ENCODE measurements around the gene MEF2B. TPM values are rescaled to one million over a fixed set of nuclear protein-coding genes. Genes with fewer than 3 reads are reported as not detected.

MEF2B gene
- polyA plus RNA-seq, 1 experiment: 0.38 TPM

- no peaks in the 10 kb centered on the region for H3K9me3 ChIP-seq (ENCODE audit: control insufficient read depth, insufficient read depth, low read length)
- no peak overlapping the region for H3K27ac ChIP-seq (ENCODE audit: low read depth, low read length)
- H3K27me3 ChIP-seq (ENCODE audit: control insufficient read depth, insufficient read depth, low read length): no peaks in the 10 kb centered on the region
- TF ChIP-seq CTCF (IDR thresholded peaks at IDR 0.05; ENCODE audit: low read depth, low read length): no peak
- DNase-seq (ENCODE audit: low read depth, low spot score): no peak
- ChIA-PET POLR2A (no interaction called here), CTCF (no interaction called here)
- H3K4me3 ChIP-seq (ENCODE audit: low read depth, low read length): no peak overlapping the region
Measured at GRCh38 chr19:19096641-19097627, 73.1 kb downstream of the MEF2B start.

- ChIA-PET CTCF (interaction anchor here (0.9 kb wide), 1 partner anchor 24 kb away, joined by 3 read pairs; no protein-coding TSS in a partner anchor), POLR2A (no interaction called here)
- no peak for TF ChIP-seq CTCF (IDR thresholded peaks at IDR 0.05; ENCODE audit: low read depth, low read length)
- Histone ChIP-seq H3K27me3 (ENCODE audit: control insufficient read depth, insufficient read depth, low read length) (no peaks in the 10 kb centered on the region), H3K27ac (ENCODE audit: low read depth, low read length) (no peak overlapping the region), H3K4me3 (ENCODE audit: low read depth, low read length) (no peak overlapping the region), H3K9me3 (ENCODE audit: control insufficient read depth, insufficient read depth, low read length) (no peaks in the 10 kb centered on the region)
- no peak for DNase-seq (ENCODE audit: low read depth, low spot score)
Measured at GRCh38 chr19:19095691-19096090, 74.4 kb downstream of the MEF2B start.

Other genes with a start within 250 kb of the MEF2B start
- 29.0 and 45.3 TPM in 2 replicates for gene HOMER3, start 229.0 kb downstream of the MEF2B start, polyA plus RNA-seq (2011; rRNA removed)
- gene SUGP2, start 136.7 kb downstream of the MEF2B start, polyA plus RNA-seq (2011; rRNA removed): 39.2 and 44.2 TPM in 2 replicates
- gene ARMC6, start 136.7 kb downstream of the MEF2B start, polyA plus RNA-seq (2011; rRNA removed): 18.9 and 26.4 TPM in 2 replicates
- 3.7 and 4.8 TPM in 2 replicates for gene SLC25A42, start 106.3 kb downstream of the MEF2B start, polyA plus RNA-seq (2011; rRNA removed)
- gene TMEM161A, start 31.8 kb downstream of the MEF2B start, polyA plus RNA-seq (2011; rRNA removed): 16.0 and 21.7 TPM in 2 replicates
- gene BORCS8, start 21.9 kb upstream of the MEF2B start, polyA plus RNA-seq (2011; rRNA removed): 16.6 and 18.5 TPM in 2 replicates
- 53.3 and 79.9 TPM in 2 replicates for gene RFXANK, start 22.0 kb upstream of the MEF2B start, polyA plus RNA-seq (2011; rRNA removed)
- 3.8 and 4.1 TPM in 2 replicates for gene NR2C2AP, start 33.2 kb upstream of the MEF2B start, polyA plus RNA-seq (2011; rRNA removed)
- not detected in 2 replicates for gene NCAN, start 41.7 kb upstream of the MEF2B start, polyA plus RNA-seq (2011; rRNA removed)
- 0.86 and 1.0 TPM in 2 replicates for gene TM6SF2, start 103.0 kb upstream of the MEF2B start, polyA plus RNA-seq (2011; rRNA removed)
- 25.2 and 34.9 TPM in 2 replicates for gene SUGP1, start 150.2 kb upstream of the MEF2B start, polyA plus RNA-seq (2011; rRNA removed)
- 14.7 and 20.0 TPM in 2 replicates for gene MAU2, start 150.6 kb upstream of the MEF2B start, polyA plus RNA-seq (2011; rRNA removed)
- 22.0 and 23.4 TPM in 2 replicates for gene GATAD2A, start 235.4 kb upstream of the MEF2B start, polyA plus RNA-seq (2011; rRNA removed)